Superior temporal gyrus (tissue), 1 donor: ENCODE data around the gene RHOH.
"Not testable (repeated sequence)": the region's sequence is repeated elsewhere in the genome, so short reads cannot be mapped to it uniquely, and the experiment has no call there.

Source experiments
- DNase-seq: peaks from one replicate; pipeline ENCODE4 v3.0.0-alpha.2; 2016; ENCODE audit errors: extremely low spot score

RHOH gene

GRCh38 chr4:40196724-40197281 is at the start of gene RHOH:
RHOH (plus strand) TSS chr4:40197031; CDS start chr4:40243387, 46,356 bp downstream.
- no peak for DNase-seq

- not testable (repeated sequence) for DNase-seq
Measured at GRCh38 chr4:40147490-40147889, 49.3 kb upstream of the RHOH start.

- DNase-seq, result peak; percentile 64
Measured at GRCh38 chr4:40149960-40150385, 46.9 kb upstream of the RHOH start.

GRCh38 chr4:40150932-40151331 is 45.9 kb upstream of the RHOH start:
- no peak for DNase-seq

- no peak for DNase-seq
Measured at GRCh38 chr4:40152637-40153036, 44.2 kb upstream of the RHOH start.

- DNase-seq, result no peak
Measured at GRCh38 chr4:40157436-40157835, 39.4 kb upstream of the RHOH start.

GRCh38 chr4:40160258-40160657 is 36.6 kb upstream of the RHOH start:
- no peak for DNase-seq

GRCh38 chr4:40164459-40164858 is 32.4 kb upstream of the RHOH start:
- no peak for DNase-seq

- no peak for DNase-seq
Measured at GRCh38 chr4:40165916-40166315, 30.9 kb upstream of the RHOH start.

- DNase-seq, result no peak
Measured at GRCh38 chr4:40168070-40168469, 28.8 kb upstream of the RHOH start.

- no peak for DNase-seq
Measured at GRCh38 chr4:40170588-40170987, 26.2 kb upstream of the RHOH start.

GRCh38 chr4:40173470-40173875 is 23.4 kb upstream of the RHOH start:
- DNase-seq, result no peak

- DNase-seq, result no peak
Measured at GRCh38 chr4:40176602-40177001, 20.2 kb upstream of the RHOH start.

- no peak for DNase-seq
Measured at GRCh38 chr4:40177591-40177990, 19.2 kb upstream of the RHOH start.

- no peak for DNase-seq
Measured at GRCh38 chr4:40178672-40179071, 18.2 kb upstream of the RHOH start.

GRCh38 chr4:40179360-40179759 is 17.5 kb upstream of the RHOH start:
- no peak for DNase-seq

- DNase-seq, result no peak
Measured at GRCh38 chr4:40180356-40180755, 16.5 kb upstream of the RHOH start.

- no peak for DNase-seq
Measured at GRCh38 chr4:40182001-40182400, 14.8 kb upstream of the RHOH start.

GRCh38 chr4:40182954-40183353 is 13.9 kb upstream of the RHOH start:
- DNase-seq, result no peak

GRCh38 chr4:40183615-40184411 is 13.0 kb upstream of the RHOH start:
- DNase-seq, result no peak

GRCh38 chr4:40185830-40186664 is 10.8 kb upstream of the RHOH start:
- no peak for DNase-seq

- DNase-seq, result no peak
Measured at GRCh38 chr4:40186665-40187014, 10.2 kb upstream of the RHOH start.
